HK-2 (cell line): ENCODE results near the gene ATG2A.
"Not testable (repeated sequence)": the region's sequence is repeated elsewhere in the genome, so short reads cannot be mapped to it uniquely, and the experiment has no call there.

Source experiments
- DNase-seq: peaks from one replicate; pipeline ENCODE4 v3.0.0-alpha.2; 2018; ENCODE audit not compliant: unreplicated experiment

Gene ATG2A

DNA sequence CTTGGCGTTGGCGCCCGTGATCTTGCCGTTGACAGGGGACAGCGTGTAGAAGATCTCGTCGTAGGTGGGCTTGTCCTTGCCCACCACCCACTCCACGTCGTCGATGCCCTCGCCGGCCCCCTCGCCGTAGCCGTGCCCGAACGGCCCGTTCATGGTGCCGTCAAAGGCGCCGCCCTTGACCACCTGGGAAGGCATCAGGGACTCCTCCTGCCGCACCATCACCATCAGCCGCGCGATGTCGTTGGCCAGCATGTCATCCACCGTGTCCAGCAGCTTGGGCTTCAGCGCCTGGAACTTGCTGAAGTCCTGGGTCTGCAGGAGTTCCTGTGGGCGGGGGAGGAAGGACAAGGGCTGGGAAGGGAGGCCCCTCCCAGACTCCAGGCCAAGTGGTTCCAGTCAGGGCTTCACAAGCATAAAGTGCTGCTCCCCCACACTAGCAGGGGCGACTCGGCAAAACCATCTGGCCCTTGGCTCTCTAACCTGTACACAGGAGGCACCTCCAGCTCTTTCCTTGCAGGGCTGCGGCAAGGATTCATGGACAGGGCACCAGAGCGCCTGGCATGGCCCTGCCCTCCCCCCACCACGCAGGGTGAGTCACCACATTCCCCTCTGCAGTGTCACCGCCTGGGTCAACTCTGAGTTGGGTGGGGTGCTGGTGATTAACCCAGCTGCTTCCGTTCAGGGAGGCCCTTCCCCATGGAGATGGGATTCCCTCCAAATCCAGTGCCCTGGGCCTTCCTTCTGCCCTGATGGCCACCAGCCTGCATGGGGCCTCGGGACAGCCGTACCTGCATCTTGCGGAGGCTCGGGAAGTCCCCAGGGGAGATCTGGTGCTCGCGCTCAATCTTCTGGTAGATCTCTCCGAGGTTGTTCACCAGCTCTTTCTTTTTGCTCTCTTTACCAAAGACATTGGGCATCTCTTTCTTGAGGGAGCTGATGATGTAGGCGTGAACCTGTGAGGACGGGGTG lies 62.2 kb downstream of the ATG2A start:
- DNase-seq: peak; percentile 89

DNA sequence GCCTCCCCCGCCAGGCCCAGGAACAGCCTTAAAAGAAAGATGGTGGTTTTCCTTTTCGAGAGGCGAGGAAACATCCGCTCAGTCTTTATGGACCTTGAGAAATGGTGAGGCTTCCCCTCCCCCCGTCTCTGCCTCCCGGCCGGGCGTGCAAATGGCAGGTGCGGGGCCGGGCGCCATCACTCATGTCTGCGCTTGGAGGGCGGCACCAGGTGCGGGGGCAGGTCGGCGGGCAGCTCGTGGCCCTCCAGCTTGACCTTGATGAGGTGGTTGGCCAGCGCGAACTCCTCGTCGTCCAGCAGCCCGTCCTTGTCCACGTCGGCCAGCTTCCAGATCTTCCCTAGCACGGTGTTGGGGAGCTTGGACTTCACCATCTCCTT lies 62.9 kb downstream of the ATG2A start:
- no peak for DNase-seq

DNA sequence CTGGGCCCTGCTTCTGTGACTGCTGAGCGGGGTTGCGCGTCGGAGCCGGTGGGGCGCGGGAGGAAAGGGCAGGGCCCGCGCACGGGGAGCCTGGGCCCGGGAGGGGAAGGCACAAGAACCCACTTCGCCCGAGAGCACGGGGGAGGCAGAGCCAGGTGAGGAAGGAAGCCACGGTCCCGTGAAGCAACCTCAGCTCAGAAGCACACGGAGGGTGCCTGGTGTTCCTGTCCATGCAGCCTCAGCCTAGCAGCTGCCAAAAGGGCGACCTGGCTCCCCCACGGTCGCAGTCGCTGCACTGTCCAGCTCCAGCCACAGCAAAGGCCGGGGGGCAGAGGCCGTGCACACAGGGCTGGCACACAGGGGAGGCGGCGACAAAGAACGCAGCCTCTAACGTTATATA lies 63.3 kb downstream of the ATG2A start:
- DNase-seq: no peak

DNA sequence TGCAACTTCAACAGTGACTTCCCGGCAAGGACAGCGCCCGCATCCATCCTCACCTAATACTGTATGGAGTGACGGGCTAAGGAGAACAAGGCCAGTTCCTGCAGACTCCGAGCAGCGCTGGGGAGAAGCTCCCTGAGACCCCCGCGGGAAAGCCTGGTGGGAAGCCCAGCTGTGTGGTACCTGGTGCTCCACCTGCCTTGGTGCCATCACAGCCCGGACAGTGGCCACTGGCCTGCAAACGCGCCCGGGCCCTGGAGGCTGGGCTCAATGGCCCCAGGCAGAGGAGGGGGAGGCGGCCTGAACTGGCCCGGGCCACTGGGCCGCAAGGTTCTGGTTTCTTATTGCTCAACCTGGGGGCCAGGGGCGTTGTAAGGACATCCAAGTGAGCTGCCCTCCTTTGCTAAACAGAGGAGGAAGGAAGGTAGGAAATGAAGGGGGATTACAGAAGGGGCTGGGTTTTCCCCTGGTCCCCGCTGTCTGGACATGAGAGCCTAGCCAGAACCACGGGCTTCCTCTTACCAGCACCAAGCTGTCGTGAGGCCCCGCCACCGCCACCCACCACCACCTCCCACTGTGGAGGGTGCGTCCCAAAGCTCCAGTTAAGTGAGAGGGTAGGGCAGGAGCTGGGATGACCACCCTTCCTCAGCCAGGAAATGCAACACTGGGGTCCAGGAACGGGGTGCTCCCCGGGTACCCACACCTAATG lies 64.1 kb downstream of the ATG2A start:
- no peak for DNase-seq

DNA sequence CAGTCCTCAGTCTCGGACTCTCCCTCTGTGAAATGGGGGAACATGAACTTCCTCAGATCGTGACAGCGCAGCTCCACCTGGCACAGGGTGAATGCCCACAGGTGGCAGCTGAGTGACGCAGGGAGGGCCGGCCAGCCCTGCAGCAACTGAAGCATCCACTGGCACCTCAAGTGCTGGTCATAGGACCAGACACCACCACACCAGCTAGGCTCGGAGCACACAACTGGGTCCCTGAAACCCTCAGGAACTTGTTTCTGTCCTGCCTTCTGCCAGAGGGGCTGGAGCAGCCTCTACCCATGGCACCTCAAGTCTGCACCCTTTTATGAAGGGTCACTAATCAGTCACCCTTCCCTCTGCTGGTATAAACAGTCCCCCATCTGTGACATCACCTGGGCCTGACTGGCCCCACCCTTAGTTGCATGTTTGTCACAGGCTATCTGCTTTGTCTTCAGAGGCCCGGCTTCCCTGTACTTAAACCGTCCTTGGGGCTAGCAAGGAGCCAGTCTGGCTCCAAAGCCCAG lies 65.1 kb downstream of the ATG2A start:
- no peak for DNase-seq

DNA sequence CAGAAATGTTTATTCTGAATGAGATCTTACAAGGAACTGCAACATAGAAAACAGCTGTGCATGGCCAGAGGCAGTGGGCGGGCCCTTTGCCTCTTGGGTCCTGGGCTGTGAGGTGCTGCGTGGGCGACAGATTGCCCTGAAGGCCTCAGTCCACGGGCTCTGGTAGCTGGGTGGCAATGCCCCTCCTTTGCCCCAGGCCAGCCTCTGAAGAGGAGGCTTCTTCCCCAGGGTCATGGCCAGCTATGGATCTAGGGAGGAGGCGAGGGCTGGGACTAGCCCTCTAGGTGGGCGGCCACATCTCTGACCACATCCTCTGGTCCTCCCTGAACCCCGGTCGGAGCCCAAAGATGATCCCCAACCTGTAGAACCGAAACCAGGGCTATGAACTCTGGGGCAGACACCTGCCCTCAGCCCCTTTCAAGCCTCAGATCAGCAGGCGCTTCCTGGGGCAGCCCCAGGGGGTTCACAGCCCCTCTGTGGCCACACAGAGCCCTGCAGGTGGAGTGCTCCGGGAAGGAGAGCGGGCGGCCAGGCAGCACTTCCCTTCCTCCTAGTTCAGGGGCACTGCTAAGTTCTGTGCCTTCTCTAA lies 65.9 kb downstream of the ATG2A start:
- no peak for DNase-seq

DNA sequence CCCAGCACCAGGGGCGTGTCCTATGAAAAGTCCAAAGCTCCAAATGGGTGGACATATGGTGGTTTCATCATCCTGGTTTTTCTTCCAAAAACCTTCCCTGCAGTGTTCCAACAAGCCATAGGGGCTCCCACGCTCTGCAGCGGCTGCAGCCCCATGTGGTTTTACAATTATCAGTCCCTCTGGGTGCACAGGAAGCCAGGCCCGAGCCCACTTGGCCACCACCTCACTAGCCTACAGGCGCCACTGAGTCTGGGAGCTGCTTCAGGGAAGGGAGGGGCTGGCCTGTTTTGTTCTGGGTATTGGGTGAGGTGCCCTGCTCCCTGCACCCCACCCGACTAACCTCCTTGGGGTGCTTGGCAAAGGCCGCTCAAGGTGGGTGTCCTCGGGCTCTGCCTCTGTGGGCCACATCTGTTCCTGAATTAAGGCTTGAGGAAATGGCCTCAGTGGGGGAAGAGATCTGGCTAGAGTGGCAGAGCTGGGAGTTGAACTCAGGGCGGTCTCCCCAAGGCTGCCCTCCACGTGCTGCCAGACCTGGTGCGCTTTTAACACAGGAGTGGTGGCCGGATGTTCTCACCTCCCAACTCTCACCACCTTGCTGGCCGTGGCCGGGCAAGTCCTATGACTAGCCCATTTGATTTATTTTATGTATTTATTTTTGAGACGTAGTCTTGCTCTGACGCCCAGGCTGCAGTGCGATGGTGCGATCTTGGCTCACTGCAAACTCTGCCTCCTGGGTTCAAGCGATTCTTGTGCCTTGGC lies 67.2 kb downstream of the ATG2A start:
- DNase-seq: no peak

DNA sequence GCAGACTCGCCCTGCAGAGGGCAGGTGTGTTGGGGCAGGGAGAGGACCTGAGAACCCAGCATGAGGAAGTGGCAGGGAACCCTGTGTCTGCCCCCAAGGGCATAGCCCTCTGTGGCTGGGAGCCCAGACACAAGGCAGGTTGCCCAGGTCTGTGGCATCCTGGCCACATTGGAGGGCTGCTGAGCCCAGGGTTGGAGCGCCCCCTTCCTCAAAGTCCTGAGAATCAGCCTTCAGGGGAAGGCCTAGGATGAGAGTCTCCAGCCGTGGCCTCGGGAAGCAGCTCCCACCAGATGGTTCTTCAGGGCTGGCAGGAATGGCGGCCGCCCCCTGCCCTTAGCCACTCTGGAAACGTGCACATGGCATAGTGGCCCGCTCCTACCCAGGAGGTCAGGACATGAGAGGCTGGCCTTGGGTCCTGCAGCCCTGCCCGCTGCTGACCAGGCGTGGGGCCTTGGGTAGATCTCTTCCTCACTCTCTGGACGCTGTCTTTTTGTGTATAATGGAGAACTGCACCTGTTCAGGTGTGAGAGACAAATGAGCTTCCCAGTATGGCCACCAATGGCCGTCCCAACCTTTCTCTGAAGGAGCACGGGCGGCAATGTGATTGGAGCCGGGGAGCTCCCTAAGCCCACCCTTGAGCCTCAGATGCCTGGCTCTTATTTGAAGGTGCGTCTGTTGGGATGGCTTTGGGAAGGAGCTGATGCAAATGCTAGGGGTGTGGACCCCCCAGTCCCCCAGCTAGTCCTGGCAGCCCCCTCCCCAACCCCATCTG lies 68.0 kb downstream of the ATG2A start:
- no peak for DNase-seq

DNA sequence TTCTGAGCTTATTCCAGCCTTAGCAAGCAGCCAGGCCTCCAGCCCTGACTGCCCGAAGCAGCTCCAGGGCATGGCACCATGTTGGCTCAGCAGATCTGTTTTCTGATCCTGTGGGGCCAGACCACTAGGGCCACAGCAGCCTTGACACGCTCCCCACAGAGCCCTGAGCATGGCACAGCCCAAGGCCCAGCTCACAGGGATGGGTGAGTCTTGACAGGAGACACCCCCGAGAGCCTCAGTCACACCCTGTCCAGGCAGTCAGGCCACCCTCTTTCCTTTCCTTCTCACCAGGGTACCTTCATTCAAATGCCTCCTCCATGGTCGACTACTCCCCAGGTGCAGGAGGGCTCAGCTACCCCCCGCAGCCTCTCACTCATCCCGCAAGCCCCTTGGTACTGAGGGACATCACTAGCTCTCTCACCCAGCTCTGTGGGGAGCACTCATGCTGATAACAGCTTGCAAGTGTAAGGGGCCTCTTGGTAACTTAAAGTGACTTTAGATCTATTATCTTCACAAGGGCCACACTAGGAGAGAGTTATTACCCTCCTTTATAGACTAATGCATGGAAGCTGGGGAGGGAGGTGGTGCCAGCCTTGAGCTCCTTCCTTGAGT lies 68.7 kb downstream of the ATG2A start:
- DNase-seq: no peak

DNA sequence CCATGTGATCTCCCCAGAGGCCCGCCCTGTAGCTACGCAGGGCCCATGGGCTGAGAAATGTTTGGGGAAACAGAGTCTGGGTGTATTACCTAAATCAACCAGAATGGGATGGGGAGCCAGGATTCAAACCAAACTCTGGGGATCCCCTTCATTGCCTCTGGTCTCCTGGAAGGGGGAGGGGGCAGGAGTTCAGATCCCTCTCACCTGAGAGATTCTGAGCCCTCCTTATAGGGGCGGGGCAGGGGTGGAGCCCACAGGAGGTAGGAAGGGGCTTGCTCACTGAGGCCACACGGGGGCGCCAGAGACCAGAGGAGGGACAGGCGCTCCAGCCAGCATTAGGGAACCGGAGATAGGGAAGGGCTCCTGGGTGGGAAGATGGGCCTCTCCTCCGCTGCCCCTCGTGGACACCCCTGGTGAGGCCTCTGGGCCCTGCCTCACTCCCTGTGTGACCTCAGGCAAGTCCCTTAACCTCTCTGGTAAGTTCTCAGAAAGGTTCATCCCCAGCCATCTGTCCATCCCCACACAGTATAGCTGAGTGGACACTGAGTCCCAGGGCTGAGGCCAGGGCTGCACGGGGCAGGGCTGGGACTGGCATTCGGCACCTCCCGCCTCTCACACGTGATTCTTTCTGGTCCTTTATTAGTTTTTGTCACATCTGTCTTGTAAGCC lies 69.9 kb downstream of the ATG2A start:
- peak; percentile 88 for DNase-seq

DNA sequence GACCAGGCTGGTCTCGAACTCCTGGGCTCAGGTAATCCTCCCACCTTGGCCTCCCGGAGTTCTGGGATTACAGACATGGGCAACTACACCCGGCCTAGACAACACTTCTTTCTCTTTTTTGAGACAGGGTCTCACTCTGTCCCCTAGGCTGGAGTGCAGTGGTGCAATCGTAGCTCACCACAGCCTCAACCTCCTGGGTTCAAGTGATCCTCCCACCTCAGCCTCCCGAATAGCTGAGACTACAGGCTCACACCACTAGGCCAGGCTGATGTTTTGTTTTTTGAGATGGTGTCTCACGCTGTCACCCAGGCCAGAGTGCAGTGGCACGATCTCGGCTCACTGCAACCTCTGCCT lies 71.3 kb downstream of the ATG2A start:
- not testable (repeated sequence) for DNase-seq

DNA sequence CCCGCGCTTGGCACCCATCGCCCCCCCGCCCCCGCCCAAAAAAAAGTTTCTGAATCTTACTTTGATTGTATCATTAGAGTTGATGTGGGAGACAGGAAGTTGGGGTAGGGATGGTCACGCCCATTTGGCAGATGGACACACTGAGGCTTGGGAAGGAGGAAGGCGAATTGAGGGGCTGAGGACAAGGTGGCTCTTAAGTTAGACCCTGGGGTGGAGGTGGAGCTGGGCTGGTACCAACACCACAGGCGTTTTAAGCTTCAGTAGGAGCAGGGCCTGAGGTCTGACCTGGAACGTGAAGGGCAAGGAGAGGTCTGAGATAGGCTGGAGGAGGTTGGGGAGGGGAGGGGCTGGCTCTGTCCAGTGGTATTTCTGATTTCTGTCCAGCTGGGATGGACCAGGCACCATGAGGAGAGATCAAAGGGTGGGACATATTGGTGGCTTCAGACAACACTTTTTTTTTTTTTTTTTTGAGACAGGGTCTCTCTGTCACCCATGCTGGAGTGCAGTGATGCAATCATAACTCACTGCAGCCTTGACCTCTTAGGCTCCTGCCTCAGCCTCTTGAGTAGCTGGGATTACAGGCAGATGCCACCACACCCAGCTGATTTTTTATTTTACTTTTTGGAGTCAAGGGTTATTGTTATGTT lies 71.8 kb downstream of the ATG2A start:
- DNase-seq: no peak
